ENCODE results near the gene OTOP3.
"Not testable (repeated sequence)": the region's sequence is repeated elsewhere in the genome, so short reads cannot be mapped to it uniquely, and the experiment has no call there.

The OTOP3 gene, protein sequence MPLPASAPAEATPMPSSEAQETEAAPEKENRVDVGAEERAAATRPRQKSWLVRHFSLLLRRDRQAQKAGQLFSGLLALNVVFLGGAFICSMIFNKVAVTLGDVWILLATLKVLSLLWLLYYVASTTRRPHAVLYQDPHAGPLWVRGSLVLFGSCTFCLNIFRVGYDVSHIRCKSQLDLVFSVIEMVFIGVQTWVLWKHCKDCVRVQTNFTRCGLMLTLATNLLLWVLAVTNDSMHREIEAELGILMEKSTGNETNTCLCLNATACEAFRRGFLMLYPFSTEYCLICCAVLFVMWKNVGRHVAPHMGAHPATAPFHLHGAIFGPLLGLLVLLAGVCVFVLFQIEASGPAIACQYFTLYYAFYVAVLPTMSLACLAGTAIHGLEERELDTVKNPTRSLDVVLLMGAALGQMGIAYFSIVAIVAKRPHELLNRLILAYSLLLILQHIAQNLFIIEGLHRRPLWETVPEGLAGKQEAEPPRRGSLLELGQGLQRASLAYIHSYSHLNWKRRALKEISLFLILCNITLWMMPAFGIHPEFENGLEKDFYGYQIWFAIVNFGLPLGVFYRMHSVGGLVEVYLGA

GRCh38 chr17:74935585-74936469 lies at the start of gene OTOP3:
TSS of gene OTOP3 (plus strand) at chr17:74935898. CDS start at chr17:74935922, 24 bp downstream.
- no peak for DNase-seq (ENCODE audit: low read depth)

DNA sequence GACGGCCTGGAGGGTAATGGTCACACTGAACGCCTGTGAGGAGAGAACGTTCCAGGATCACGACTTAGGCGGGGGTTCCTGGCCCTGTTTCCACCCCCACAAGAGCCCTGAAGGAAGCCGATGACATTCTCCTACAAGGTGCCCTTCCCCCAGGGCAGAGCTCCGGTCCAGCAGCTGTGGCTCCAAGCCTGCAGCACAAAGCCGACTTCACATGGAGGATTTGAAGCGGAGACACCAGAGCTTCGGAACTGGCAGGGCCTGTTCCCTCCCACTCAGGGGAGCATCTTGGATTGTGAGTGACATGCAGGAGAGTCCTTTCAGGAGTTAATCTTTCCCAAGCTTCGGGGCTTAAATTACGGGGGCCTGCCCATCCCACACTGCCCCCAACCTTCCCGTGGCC lies 47.2 kb upstream of the OTOP3 start:
- no peak for DNase-seq (ENCODE audit: low read depth)

GRCh38 chr17:74890554-74890953 lies 45.1 kb upstream of the OTOP3 start:
- DNase-seq (ENCODE audit: low read depth): no peak

DNA sequence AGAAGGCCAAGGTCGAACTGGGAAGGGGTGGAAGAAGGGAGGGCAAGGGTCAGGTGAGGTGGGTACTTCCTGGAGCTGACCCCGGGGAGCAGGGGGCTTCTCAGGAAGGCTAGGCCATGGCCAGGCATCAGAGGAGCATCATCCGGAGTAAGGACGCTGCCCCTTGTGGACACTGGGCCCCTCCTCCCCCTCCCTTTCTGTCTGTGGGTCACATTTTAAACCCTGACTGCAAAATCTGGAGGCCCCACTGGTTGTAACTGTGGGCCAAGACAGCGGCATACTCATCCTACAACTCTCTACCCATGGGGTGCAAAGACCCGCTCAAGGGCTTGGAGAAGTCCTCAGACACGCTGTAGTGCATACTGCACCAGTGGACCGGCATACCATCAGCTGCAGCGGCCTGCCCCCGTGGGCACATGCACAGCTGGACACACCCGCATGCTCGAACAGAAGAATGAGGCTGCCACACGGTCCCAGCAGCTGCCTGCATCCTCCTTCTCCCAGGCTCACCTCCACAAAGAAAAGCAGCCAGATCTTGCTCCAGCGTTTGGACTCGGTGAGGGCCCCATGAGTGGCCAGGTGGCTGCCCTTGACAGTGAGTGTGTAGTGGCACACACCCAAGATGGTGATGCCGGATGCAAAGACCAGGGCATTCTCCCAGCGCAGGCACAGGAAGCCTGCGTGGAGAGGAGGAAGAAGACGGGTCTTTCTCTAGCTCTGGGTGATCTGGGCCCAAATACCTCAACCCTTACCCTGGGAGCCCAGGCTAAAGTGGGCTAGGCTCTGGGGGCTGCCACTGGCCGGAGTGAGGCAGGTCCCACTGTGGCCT lies 43.5 kb upstream of the OTOP3 start:
- no peak for DNase-seq (ENCODE audit: low read depth)

DNA sequence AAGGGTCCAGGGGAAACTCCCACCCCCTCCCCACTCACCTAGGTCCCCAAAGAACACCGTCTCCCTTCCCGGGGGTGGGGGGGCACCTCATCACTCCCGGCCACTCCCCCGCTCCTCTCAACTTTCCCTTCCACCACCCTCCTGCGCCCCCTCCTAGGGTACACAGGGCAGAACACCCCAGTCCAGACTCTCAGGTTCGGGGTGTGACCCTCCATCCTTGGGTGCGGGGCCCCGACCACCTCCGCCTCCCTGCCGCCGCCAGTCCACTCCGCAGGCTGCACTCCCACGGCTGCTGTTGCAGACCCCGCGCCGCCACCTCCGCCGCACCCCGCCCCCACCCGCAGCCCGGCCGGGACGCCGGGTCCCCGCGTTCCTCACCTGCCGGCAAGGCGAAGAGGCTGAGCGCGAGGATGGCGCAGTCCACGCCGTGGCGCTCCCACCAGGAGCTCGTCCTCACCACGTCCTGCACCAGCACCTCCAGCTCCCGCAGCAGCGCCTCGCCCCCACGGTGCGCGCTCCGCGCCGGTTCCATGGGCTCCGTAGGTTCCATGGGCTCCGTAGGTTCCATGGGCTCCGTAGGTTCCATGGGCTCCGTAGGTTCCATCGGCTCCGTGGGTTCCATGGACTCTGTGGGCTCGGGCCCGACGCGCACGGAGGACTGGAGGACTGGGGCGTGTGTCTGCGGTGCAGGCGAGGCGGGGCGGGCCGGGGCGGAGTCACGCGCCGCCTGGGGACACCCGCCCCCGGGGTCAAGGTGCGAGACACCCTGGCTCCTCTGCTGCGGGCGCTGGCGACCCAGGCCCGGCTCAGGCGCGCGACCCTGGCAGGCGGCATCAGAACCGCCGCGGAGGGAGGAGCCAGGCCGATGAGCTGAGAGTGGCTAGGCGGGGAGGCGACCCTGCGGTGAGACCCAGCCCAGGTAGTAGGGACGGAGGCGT lies 42.5 kb upstream of the OTOP3 start, which contains the start of gene FADS6:
FADS6 (minus strand) TSS at position 660 of the 938 bp plus-strand sequence; CDS start at position 622, 38 bp downstream.
- no peak for DNase-seq (ENCODE audit: low read depth)

DNA sequence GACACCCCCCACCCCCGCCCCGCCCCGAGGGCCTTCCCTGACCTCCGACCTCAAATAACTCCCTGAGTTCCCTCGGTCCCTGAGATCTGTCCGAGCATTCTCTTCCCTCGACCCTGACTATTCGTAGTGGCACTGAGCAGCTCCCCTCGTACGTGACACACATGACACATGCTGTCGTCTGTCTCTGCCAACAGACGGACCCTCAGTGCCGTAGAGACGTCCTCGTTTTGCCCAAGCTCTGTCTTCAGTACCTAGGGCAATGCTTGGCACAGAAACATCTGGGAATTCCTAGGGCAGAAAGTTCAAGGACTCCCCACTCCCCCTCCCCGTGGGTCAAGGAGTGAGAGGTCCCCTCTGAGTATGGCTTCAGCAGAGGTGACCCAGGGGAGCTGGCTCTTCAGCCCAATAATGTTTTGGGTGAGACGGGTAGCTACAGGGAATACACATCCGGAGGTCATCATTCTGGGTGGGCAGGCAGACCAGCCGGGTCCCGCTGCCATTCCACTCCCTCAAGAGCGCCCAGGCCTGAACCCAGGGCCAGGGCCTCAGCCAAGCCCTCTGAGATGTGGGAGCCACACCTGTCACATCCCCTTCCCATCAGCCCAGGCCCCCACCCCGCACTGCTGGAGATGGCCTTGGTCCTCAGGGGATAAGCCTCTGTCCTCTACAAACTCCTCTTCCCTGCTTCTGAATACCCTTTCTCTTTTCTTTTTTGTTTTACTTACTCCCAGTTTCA lies 41.6 kb upstream of the OTOP3 start:
- no peak for DNase-seq (ENCODE audit: low read depth)

- no peak for DNase-seq (ENCODE audit: low read depth)
These were observed 37.2 kb upstream of the OTOP3 start for GRCh38 chr17:74898376-74898946.

GRCh38 chr17:74900208-74900607 lies 35.5 kb upstream of the OTOP3 start:
- DNase-seq (ENCODE audit: low read depth): no peak

- DNase-seq (ENCODE audit: low read depth): no peak
These were observed 34.2 kb upstream of the OTOP3 start for GRCh38 chr17:74901353-74902135.

DNA sequence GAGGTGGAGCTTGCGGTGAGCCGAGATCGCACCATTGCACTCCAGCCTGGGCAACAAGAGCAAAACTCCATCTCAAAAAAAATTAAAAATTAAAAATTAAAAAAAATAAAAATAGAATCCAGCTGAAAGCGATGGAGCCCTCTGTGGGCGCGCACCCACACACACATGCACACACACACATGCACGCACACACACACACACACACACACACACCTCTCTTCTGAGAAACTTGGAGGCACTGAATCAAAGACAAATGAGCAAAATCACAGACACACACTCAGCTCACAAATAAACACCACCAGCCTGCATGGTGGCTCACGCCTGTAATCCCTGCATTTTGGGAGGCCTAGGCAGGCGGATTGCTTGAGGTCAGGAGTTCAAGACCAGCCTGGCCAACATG lies 32.7 kb upstream of the OTOP3 start:
- no peak for DNase-seq (ENCODE audit: low read depth)

DNA sequence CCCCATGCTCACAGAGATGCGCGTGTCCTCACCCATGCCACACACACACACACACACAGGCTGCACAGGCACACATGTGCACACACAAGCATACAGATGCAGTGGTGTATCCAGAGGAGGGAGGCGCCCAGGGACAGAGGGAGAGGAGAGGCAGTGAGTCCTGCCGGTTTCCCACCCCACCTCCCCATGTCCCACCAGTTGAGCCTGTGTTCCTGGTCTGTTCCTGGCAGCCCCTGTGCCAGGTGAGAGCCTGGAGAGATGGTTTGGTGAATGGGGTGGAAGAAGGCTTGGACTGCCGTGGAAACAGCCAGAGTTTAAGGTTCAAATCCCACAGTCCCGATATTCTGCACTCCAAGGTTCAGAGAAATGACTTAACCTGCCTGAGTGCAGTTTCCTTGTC lies 32.0 kb upstream of the OTOP3 start:
- DNase-seq (ENCODE audit: low read depth): no peak

- DNase-seq (ENCODE audit: low read depth): no peak
These were observed 30.9 kb upstream of the OTOP3 start for GRCh38 chr17:74904687-74905409.

DNA sequence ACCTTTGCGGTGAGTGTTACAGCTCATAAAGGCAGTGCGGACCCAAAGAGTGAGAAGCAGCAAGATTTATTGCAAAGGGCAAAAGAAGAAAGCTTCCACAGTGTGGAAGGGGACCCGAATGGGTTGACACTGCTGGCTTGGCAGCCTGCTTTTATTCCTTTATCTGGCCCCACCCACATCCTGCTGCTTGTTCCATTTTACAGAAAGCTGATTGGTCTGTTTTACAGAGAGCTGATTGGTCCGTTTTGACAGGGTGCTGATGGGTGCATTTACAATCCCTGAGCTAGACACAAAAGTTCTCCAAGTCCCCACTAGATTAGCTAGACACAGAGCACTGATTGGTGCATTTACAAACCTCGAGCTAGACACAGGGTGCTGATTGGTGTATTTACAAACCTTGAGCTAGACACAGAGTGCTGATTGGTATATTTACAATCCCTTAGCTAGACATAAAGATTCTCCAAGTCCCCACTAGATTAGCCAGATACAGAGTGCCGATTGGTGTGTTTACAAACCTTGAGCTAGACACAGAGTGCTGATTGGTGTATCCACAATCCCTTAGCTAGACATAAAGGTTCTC lies 29.4 kb upstream of the OTOP3 start:
- not testable (repeated sequence) for DNase-seq (ENCODE audit: low read depth)

- DNase-seq (ENCODE audit: low read depth): no peak
These were observed 28.7 kb upstream of the OTOP3 start for GRCh38 chr17:74907012-74907411.

GRCh38 chr17:74909097-74909496 lies 26.6 kb upstream of the OTOP3 start:
- DNase-seq (ENCODE audit: low read depth): not testable (repeated sequence)

- DNase-seq (ENCODE audit: low read depth): not testable (repeated sequence)
These were observed 24.3 kb upstream of the OTOP3 start for GRCh38 chr17:74911423-74911822.

- no peak for DNase-seq (ENCODE audit: low read depth)
These were observed 19.4 kb upstream of the OTOP3 start for GRCh38 chr17:74916136-74916850.
